SW480 (cell line): Measurements from ENCODE around the gene PROS1.
"Not testable (repeated sequence)": the region's sequence is repeated elsewhere in the genome, so short reads cannot be mapped to it uniquely, and the experiment has no call there.

Experiments used
- DNase-seq: peaks from one replicate; pipeline ENCODE4 v3.0.0-alpha.2; 2016; ENCODE audit warnings: low spot score

Gene PROS1

GRCh38 chr3:93969443-93969842 lies 4.3 kb downstream of the PROS1 start:
- DNase-seq = peak; percentile 15

- DNase-seq = not testable (repeated sequence)
Measured at GRCh38 chr3:93965106-93965505, 8.6 kb downstream of the PROS1 start.

GRCh38 chr3:93962798-93963197 lies 10.9 kb downstream of the PROS1 start:
- no peak for DNase-seq

GRCh38 chr3:93961489-93961888 lies 12.2 kb downstream of the PROS1 start:
- DNase-seq = no peak

- no peak for DNase-seq
Measured at GRCh38 chr3:93961026-93961425, 12.7 kb downstream of the PROS1 start.

- DNase-seq = peak; percentile 2
Measured at GRCh38 chr3:93949958-93950357, 23.7 kb downstream of the PROS1 start.

- DNase-seq = not testable (repeated sequence)
Measured at GRCh38 chr3:93937485-93937884, 36.2 kb downstream of the PROS1 start.

GRCh38 chr3:93936549-93936948 lies 37.1 kb downstream of the PROS1 start:
- DNase-seq = no peak

GRCh38 chr3:93934366-93935046 lies 39.2 kb downstream of the PROS1 start:
- no peak for DNase-seq

GRCh38 chr3:93931597-93932229 lies 42.0 kb downstream of the PROS1 start:
- DNase-seq = no peak

- no peak for DNase-seq
Measured at GRCh38 chr3:93930041-93930440, 43.7 kb downstream of the PROS1 start.

- no peak for DNase-seq
Measured at GRCh38 chr3:93926789-93927188, 46.9 kb downstream of the PROS1 start.

- DNase-seq = no peak
Measured at GRCh38 chr3:93924491-93924890, 49.2 kb downstream of the PROS1 start.

- DNase-seq = no peak
Measured at GRCh38 chr3:93923006-93923405, 50.7 kb downstream of the PROS1 start.

GRCh38 chr3:93917546-93918029 lies 56.1 kb downstream of the PROS1 start:
- DNase-seq = not testable (repeated sequence)

GRCh38 chr3:93913623-93914022 lies 60.1 kb downstream of the PROS1 start:
- DNase-seq = not testable (repeated sequence)

GRCh38 chr3:93911206-93911605 lies 62.5 kb downstream of the PROS1 start:
- no peak for DNase-seq

GRCh38 chr3:93910097-93910496 lies 63.6 kb downstream of the PROS1 start:
- DNase-seq = no peak

GRCh38 chr3:93907132-93907531 lies 66.6 kb downstream of the PROS1 start:
- no peak for DNase-seq

GRCh38 chr3:93906245-93906644 lies 67.5 kb downstream of the PROS1 start:
- DNase-seq = no peak

GRCh38 chr3:93904568-93904967 lies 69.1 kb downstream of the PROS1 start:
- DNase-seq = no peak

- DNase-seq = not testable (repeated sequence)
Measured at GRCh38 chr3:93878250-93879017, 95.3 kb downstream of the PROS1 start.

GRCh38 chr3:93877427-93877826 lies 96.3 kb downstream of the PROS1 start:
- DNase-seq = not testable (repeated sequence)
